NCI-H2196 treated with DMSO at 0.1 percent for 48 hours (cell line): ENCODE data around the gene PSMD6.
A peak's percentile ranks its signal among the peaks of the same experiment; 100 is the strongest.

Experiments used
- DNase-seq: peaks from one replicate; lab custom pipeline; 2025; ENCODE audit not compliant: unreplicated experiment; lab: John Stamatoyannopoulos, UW

The PSMD6 gene

DNA sequence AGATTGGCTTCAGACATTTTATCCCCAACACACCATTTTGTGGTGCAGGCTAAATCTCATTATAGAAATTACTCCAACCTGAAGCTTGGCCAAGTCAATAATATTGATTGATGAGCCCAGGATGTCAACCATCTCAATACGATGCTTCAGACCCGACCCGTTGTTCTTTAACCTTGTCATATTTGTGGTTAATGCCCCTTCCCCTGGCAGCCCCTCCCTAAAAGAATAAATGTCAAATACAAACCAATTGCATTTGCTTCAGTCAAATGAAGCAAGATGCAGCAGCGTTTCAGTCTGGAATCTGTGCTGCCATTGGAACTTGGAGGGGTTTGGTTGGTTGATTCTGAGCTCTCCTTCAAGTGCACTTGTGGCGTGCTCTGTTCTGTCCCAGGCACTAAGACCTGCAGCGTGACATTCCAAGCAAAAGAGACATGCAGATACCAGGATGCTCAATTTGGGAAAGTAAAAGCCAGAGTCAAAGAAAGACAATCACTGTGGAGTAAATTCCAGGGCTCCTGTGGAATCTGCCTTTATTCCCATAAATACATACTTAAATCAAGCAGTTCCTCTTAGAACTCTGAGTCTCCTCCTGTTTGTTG is 23.8 kb upstream of the PSMD6 start:
- DNase-seq, result no peak

DNA sequence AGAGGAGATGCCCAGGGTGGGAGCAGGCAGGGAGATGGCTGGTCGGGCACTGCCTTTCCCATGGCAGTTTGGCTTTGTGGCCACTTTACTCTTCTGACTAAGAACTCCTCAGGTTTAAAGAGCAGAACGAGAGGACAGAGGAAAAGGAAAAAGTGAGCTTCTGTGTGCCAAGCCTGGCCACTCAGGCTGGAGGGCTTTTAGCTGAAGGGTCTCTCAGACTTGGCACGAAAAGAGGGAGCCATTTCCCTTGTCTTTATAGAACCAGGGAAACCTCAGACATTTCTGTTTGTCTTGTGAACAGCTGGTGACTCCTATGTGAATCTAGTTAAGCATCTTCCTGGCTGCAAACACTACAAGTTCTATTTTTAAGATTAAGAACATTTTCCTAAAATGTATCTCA is 23.3 kb upstream of the PSMD6 start:
- no peak for DNase-seq

DNA sequence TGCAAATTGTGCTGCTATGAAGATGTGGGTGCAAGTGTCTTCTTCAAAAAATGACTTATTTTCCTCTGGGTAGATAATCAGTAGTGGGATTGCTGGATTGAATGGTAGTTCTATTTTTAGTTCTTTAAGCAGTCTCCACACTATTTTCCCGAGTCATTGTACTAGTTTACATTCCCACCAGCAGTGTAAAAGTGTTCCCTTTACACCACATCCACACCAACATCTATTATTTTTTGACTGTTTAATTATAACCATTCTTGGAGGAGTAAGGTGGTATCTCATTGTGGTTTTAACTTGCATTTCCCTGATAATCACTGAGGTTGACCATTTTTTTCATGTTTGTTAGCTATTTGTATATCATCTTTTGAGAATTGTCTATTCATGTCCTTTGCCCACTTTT is 19.7 kb upstream of the PSMD6 start:
- DNase-seq, result no peak

DNA sequence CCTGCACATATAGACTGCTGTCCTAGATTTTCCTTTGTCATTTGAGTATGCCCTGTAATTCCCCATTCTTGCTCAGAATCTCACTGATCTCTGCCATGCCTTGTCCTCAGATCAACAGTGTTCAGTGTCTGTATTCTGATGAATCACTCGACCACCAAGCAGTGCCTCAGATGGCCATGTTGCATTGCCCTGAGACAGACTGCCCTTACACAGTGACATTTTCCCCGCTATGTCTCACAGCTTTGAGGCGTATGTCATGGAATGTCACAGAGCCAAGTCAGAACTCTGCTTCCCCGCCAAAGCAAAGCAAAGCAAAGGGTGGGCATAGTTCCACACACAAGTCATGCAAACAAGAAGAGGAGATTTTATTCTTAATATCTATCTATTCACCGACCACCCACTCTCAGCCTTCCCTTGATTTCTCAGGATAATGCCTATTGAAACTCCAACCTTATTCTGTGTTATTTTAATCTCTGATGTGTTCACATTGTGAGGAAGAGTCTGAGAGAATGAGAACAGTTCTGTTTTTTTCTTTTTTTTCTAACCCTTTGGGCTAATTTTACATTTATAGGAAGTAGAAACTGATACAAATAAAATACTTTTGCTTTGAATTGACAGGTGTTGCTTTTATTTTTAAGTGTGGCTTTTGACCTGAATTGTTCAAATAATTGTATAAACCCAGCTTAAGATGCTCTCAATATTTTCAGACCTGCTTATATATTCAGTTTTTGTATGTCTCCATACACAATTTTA is 16.9 kb upstream of the PSMD6 start:
- DNase-seq, result no peak

DNA sequence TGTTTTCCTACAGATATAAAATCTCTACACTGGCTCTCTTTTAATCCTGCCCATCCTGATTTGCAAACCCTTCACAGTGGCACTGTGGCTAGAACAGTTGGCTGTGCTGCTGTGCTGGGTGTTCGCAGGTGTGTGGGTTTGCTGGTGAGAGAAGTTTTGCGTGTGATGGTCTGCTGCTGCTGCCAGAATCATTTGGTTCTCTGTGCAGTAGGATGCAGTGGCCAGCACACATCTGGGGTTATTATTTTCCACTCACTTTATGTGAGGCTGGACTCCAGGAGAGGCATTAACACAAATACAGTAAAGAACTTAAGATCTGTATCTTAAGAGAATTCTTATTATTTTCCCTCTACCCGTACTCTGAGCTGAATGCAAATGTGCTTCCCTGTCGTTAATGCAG is 16.0 kb upstream of the PSMD6 start:
- DNase-seq, result no peak

DNA sequence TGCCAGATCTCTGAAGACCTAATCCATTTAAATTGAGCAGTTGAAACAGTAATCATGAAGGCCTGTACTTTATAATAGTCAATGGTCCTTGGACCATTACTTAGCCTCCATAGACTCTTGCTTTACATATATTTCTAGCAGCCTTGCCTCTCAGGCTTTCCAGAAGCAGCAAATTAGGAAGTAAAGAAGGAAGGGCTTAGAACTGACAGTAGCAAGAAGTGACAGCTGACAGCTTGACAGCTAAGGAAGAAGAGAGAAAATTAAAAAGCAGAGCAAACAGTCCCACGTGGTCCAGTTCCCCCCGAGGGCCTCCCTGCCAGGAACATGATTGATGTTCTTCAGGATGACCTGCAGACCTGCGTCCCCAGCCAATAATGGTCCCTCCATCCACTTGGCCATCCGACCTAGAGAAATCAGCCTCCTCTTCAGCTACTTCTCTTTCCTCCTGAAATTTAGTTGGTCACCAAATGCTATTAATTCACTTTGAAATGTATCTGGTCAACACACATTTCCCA is 15.0 kb upstream of the PSMD6 start:
- no peak for DNase-seq

DNA sequence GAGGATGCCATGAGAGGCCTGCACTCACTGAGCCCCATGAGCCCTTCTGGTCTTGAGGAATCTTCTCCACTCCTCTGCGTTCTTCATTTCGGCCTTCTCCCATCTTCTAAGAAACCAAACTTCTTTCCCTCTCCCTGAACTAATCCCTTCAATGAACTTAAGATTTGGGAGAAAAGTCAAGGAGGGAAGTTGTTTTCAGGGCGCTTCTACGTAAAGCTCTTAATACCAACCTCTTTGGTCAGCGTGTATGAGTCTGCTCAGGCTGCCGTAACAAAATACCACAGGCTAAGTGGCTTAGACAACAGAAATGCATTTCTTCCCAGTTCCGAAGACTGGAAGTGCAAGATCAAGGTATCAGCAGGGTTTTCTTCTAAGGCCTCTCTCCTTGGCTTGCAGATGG is 13.8 kb upstream of the PSMD6 start:
- no peak for DNase-seq

DNA sequence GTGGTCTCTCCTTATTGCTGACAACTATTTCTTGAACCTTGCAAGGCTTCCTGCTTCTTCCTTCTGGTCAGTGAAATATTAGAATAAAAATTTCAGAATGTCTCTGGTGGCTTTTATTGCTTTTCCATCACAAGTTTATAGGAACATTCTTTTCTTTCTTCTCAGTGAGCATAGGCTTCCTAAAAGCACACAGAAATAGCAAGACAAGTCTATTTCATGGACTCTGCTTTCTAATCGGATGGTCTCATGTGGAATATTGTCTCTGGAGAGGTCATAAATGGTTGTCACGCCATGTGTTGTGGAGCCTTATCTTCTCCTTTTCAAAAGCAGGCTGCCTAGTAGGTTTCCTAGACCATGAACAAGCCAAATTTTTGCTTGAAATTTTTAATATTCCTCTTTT is 9.8 kb upstream of the PSMD6 start:
- no peak for DNase-seq

DNA sequence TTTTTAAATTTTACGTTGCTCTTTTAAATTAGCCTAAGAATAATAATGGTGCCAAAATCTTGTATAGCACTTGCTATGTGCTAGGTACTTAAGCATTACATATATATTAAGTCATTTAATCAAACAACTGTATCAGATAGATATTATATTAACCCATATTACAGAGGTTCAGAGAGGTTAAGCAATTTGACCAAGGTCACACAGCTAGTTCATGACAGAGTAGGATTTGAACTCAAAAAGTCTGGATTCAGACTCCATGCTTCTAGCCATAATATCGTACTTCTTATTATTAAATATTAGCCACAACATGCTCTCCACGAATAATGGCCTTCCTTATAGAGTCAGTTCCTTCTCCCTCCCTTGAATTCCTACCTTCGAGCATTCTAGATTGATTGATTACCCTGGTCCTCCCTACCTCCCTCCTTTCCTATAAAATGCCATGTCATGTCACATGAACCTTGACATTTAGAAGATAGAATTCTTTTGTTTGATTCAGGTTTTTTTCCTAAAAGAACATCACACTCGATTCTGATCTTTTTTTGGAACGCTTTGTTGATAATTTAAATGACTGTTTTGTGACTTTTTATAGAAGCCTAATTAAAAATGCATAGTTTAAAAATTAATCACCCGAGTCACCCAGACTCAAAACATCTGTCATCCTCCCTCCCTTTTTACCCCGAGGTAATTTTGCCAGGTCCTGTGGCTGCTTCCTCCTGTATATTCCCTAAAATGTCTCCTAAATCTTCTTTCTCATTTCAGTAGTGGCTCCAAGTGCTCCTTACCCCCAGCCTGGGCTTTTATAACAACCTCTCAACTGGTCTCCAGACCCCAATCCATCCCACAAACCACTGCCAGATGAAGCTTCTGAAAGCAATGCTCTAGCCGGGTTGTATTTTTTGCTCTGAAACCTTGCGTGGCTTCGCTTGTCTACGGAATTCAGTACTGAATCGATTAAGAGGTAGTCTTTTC is 8.5 kb upstream of the PSMD6 start:
- no peak for DNase-seq

DNA sequence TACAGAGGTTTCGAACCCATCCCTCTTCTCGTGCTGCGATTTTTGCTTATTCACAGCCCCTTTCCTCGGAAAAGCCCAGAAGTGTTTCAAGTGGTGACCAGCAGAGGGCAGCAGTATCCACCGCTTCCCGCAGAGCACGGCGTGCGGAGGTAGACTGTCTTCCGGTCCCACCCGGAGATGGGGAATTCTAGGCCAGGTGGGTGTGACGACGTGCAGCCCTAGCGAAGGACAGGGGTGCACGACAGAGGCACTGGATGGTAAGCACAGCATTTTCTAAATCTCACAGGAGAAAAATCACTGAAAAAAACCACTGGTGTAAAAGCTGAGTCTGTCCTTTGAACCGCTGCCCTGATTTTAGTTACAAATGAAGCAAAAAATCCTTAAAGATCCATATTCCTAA is 7.4 kb upstream of the PSMD6 start:
- DNase-seq, result peak; percentile 18

DNA sequence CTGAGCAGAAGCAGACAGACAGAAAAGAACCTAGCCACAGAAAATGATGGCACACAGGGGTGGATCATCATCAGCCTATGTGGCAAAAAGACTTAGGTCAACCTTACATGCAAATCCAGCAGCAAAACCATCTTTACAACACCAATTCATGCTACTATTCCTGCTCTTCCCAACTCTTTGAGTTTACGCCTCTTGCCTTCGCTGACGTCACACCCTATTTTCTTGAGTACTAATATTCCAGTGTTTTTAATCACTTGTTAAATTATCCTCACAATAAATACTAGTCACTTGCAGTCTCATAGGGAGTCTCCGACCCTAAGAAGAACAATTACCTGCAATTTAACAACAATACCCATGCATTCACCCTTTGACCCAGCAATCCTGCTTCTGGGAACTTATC is 6.0 kb upstream of the PSMD6 start:
- DNase-seq, result no peak

DNA sequence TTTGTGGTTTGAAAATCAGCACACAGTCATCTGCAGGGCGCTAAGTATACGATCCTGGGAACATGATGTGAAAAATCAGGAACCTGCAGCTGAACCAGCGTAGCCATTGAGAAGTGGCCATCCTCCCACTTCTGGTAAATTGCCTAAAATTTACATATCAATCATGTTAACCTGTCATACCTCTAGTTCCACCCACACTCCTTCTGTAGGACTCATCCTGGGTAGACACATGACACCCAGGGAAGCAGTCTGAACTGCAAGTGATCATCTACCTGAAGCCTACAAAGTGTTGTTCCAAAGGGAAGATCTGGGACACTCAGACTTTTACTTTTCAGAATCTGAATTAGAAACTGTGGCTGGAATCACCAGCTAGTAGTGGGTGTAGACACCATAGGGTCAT is 5.5 kb upstream of the PSMD6 start:
- DNase-seq, result no peak

DNA sequence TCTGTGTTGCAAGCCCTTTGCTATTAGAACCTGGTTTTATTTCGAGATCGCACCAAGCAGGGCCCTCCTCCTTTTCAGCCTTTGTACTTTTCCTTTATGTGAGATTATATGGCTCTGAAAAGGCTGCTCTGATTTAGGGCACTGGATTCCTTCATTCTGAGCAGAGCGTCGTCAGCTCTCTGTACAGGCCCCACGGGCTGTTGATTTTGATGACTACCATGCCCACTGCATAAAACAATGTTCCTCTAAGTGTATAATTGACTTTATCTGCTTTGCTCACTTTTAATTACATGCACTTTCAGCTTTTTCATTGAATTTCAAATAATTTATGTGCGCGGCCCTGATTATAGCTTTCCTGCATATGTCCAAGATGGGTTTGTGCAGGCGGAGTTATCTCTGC is 4.4 kb upstream of the PSMD6 start:
- no peak for DNase-seq

DNA sequence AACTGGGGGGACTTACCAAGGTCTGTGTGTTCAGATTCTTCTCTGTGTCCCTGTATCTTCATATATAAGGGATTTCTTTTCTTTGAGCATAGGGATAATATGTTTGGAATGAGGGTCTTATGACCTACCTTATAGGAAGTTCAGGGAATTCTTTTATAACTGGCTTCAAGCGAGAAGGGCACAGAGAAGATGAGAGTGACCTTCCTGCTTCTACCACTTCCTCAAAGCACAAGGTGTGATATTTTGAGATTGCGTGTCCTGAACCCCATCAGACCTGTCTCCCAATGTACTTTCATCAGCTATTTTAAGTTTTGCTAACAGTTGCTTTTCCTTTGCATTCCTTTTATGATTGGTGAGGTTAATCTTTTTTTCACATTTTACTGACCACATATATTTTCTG is 3.1 kb upstream of the PSMD6 start:
- no peak for DNase-seq

DNA sequence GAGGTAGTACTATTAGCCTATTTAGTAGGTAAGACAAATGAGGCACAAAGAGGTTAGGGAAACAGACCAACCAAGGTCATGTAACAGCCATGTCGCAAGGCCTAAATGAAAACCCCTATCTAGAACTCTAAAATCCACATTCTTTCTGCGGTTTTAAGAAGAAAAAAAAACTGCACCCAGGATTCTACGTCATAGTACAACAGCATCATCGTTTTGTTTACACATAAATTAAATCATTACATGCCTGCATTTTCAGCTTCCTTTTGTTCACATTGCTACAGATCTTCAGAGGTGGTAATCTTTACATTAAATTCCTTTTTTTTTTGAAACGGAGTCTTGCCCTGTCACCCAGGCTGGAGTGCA is 548 bp upstream of the PSMD6 start:
- DNase-seq, result no peak

DNA sequence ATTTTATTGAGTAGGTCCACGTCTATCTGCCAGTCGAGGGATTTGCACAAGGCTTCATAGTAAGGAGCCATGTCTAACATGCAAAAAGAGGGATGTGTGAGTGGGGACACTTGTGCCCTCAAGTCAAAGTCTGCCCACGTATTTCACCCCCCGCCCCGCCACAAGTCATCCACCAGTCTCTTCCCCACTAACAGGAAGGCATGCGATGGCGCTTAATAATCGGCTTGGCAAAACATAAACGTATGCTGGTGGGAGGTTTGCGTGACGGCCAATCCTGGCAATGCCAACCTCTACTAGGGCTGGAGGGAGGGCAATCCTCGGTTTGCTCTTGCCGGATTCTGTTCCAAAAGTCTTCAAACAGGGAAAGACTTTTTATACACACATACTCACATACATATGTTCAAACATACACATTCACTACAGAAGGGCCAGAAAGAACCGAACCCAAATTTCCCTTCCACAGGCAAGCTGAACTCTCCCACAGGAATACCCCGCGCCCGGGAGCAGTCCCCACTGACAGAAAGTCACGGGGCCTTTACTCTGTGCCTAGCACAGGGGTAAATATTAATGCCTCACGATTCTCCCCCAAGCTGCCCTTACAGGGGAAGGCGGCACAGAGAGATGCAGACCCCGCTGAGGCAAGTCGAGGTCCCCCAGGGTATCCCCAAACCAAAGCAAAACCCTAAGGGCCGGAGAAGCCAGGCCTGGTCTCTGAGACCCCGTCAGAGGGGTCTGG is 675 bp downstream of the PSMD6 start:
- DNase-seq, result no peak

DNA sequence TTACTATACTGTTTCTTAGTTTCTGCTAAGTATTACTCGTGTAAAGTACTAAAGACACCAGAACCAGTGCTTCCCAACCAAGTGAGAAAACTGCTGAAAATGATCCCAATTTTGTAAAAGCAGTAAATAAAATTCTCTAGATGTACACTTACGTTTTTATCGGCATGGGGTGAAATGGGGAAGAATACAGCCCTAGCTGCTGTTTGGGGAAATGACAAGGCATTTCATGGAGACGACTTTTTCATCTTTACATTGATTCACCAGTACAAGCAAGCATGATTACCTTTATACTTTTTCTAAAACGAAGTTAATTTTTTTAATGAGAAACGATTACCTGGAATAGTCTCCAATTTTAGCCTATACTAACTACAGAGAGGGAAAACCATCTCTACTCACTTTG is 1.4 kb downstream of the PSMD6 start:
- DNase-seq, result no peak

DNA sequence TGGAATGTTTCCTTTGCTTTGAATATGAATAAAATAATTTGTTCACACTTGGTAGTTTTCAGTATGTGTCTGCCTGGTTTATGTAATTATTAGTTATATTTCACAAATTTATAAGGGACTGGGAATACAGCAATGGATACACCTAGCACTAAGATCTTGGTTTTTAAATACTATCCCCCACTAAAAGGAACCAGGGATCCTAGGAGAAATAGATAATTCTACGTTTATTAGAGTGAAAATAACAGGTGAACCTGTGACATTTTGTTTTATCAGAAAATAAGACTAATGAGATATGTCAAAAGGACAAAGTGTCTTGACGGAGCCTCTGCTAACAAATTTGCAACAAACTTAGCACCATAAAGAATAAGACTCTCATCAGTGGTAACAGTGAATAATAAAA is 3.4 kb downstream of the PSMD6 start:
- no peak for DNase-seq

DNA sequence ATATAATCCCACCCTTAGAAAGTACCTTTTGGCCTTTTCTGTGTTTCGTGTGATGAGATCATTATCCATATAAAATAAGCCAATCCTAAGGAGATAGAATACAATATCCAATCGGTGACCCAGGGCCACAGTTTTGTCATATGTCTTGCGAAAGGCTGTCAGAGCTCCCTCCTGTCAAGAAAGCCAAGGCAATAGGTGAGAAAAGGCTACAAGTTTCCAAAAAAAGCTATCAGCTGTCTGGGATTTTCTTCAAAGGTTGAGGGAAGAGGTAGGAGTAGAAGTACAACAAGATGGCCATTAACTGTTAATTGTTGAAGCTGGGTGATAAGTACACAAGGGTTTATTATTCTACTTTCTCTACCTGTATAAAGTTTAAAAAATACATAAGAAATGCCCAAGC is 4.0 kb downstream of the PSMD6 start:
- no peak for DNase-seq

DNA sequence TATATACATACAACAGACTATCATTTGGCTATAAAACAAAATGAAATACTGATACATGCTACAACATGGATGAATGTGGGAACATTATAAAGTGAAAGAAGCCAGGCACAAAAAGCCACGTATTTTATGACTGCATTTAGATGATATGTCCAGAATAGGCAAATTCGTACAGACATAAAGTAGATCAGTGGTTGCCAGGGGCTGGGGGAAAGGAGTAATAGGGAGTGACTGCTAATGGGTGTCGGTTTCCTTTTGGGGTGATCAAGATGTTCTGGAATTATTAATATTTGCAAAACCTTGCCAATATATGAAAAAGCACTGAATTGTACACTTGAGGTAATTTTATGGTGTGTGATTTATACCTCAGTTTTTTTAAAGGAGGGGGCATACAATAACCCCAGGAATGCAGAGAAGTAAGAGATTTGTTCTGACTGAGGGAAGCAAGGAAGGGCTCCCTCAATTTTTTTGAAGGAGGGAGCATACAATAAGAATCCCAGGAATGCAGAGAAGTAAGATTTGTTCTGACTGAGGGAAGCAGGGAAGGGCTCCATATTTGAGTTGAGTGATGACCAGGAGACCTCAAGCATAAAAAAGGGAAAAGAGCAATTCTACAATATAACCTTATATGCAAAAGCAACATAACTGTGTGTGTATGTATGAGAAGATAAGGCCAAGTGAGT is 6.2 kb downstream of the PSMD6 start:
- no peak for DNase-seq

DNA sequence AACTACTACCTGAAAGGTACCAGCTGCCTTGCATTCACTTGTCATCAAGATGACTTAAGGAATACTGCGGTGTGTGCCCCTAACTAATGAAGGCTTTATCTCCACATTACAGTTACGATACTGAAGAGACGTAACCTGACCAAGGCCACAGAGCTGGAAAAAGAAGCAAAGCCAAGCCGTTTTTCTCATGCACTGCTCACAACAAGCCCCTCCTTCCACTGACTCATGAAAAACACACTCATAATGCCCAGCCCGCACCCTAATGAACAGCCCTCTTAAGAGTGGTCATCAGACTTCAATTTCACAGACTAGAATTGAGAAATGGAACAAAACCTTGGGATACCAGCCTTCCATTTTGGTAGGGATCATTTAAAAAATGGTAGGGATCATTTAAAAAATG is 11.6 kb downstream of the PSMD6 start:
- no peak for DNase-seq
